Heart left ventricle (tissue), 16 donors: ENCODE measurements around the gene SERAC1. TPM values are rescaled to one million over a fixed set of nuclear protein-coding genes. Genes with fewer than 3 reads are reported as not detected.

Experiments used
- ATAC-seq, 4 donors: fragments of 200-7000 bp; cut with Tn5 transposase; one replicate each; pipeline ENCODE4 v1.9.1; 2020 to 2022; ENCODE audit warnings: moderate library complexity in 4 of 4, mild to moderate bottlenecking in 3 of 4, moderate number of reproducible peaks in 1 of 4
- DNase-seq, 5 donors: peaks; one replicate each; pipeline ENCODE4 v3.0.0-alpha.2; 2020
- H3K27ac ChIP-seq, 12 donors: fragments of 200-600 bp; sonication (generic) in 4 of 12; one replicate each; pipeline versions ENCODE4 v1.5.0 to v1.8.0; 2016 to 2022; ENCODE audit warnings: mild to moderate bottlenecking in 2 of 12
- H3K27me3 ChIP-seq, 9 donors: fragments of 200-600 bp; sonication (generic) in 2 of 9; one replicate each; pipeline versions ENCODE4 v1.5.1 to v1.8.0; 2016 to 2022; ENCODE audit warnings: mild to moderate bottlenecking in 3 of 9
- H3K36me3 ChIP-seq, 9 donors: fragments of 200-600 bp; sonication (generic) in 2 of 9; one replicate each; pipeline versions ENCODE4 v1.5.0 to v1.8.0; 2018 to 2022; ENCODE audit warnings: mild to moderate bottlenecking in 2 of 9
- H3K4me1 ChIP-seq, 12 donors: fragments of 200-600 bp; sonication (generic) in 4 of 12; one replicate each; pipeline versions ENCODE4 v1.5.0 to v1.8.0; 2016 to 2022; ENCODE audit warnings: mild to moderate bottlenecking in 3 of 12
- H3K4me3 ChIP-seq, 12 donors: fragments of 200-600 bp; sonication (generic) in 4 of 12; one replicate each; pipeline versions ENCODE4 v1.5.0 to v1.8.0; 2017 to 2022; ENCODE audit warnings: mild to moderate bottlenecking in 9 of 12, moderate library complexity in 4 of 12
- H3K9me3 ChIP-seq, 12 donors: fragments of 200-600 bp; sonication (generic) in 4 of 12; one replicate each; pipeline versions ENCODE4 v1.5.0 to v1.8.0; 2016 to 2022; ENCODE audit warnings: mild to moderate bottlenecking in 1 of 12
- POLR2A ChIP-seq, 2 donors: fragments of 450-650 bp; IDR thresholded peaks; one replicate each; pipeline ENCODE4 v1.6.1; 2017; ENCODE audit warnings: antibody characterized with exemption in 2 of 2, mild to moderate bottlenecking in 2 of 2, moderate library complexity in 2 of 2
- WGBS, 4 donors: extraction: QIAGEN DNeasy Blood & Tissue Kit in 2 of 4; methylation state at CpG; one replicate each; pipeline versions ENCODE4 v1.1.5 to v1.1.7; 2013 to 2018; 5-methylcytosine and 5-hydroxymethylcytosine counted together
- intact Hi-C, 10 donors: fragments of 100-400 bp; cut with DNase I; formaldehyde crosslinking; loops; one replicate each; pipeline versions ENCODE4 v1.11.1 to v1.14.2; 2022
- polyA plus RNA-seq, 2 donors: library from polyadenylated mRNA; stranded (reverse); fragments of 200-250 nt; gene quantifications; one replicate each; pipeline ENCODE4 v1.2.3, GENCODE V29; 2013
- total RNA-seq, 9 donors: library from RNA; depleted of rRNA in 2 of 9; stranded (reverse); fragments of >200 nt in 2 of 9; fragmentation: NEBNext Ultra II Directional in 3 of 9; extraction: Animal tissue kit (Norgen Biotek cat#: 25700) in 3 of 9; gene quantifications; one replicate each; pipeline versions ENCODE4 v1.1.0 to v1.2.4, GENCODE V29; 2016 to 2023
- TF ChIP-seq, protein P1 (sequence below), 12 donors: fragments of 200-600 bp; sonication (generic) in 4 of 12; IDR thresholded peaks; one replicate each; pipeline versions ENCODE4 v1.5.0 to v1.8.0; 2018 to 2022; ENCODE audit warnings: antibody characterized with exemption in 12 of 12, mild to moderate bottlenecking in 5 of 12
- donor health status: ischemic (EF 13 %, LVEDD 7.1; RV severe dilation, severe dysfunction).
- donor health status: healthy with polysubstance abuse.
- donor health status: DM: no; HTN: yes; CAD: no.
- donor health status: DM: no; HTN: no; CAD: no.
- donor health status: ischemic (EF 25% LVEDD 6.9; RV normal size, moderate dysfunction).
- donor health status: ischemic (EF 25% LVEDD 5.7; RV mildly dilated, moderate dysfunction).
- donor health status: healthy.
- donor health status: DM: yes; HTN: yes; CAD: no.
- donor health status: ischemic (EF 35%, LVEDD 5.7; RV mildly dilated, moderate dysfunction).
- donor health status: nonischemic (EF 11% LVEDD 7.7; RV severe dilation, severe dysfunction).
- donor health status: DM: yes; HTN: yes; CAD: no.
- donor health status: PGD.
- donor health status: ischemic (EF 29% LVEDD 5.4; RV normal size, mild dysfunction).
- donor health status: nonischemic (EF 23%, LVEDD 6.1; RV moderate dilation, normal function).

SERAC1 gene
- total and polyA plus RNA-seq, 11 donors = 1.5 to 7.0 (median 5.5) TPM

DNA sequence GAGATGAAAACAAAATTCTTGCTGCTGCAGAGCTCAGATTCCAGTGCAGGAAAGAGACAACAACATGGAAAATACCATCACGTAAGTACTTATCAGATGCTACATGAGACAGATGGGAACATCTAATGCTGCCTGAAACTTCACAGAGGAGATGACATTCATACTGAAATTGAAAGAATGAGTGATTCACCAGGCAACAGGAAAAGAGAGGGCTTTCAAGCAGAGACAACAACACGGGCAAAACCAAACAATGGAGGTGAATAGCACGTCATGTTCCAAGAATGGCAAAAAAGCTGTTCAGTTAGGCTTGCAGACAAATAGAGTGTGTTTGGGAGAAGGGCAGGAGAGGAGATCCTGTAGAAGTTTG lies 39.3 kb upstream of the SERAC1 start:
- no peak for ATAC-seq
- peaks cover 0 to 7% (median 0%) of the 10 kb centered on the region in 9 donors for H3K27me3 ChIP-seq
- intact Hi-C loops = no loop called here
- H3K4me3 ChIP-seq = no peak overlapping the region
- H3K36me3 ChIP-seq = no peaks in the 10 kb centered on the region
- H3K4me1 ChIP-seq = no peaks in the 10 kb centered on the region
- no peak for TF ChIP-seq POLR2A (IDR thresholded peaks at IDR 0.05)
- TF ChIP-seq, protein P1, sequence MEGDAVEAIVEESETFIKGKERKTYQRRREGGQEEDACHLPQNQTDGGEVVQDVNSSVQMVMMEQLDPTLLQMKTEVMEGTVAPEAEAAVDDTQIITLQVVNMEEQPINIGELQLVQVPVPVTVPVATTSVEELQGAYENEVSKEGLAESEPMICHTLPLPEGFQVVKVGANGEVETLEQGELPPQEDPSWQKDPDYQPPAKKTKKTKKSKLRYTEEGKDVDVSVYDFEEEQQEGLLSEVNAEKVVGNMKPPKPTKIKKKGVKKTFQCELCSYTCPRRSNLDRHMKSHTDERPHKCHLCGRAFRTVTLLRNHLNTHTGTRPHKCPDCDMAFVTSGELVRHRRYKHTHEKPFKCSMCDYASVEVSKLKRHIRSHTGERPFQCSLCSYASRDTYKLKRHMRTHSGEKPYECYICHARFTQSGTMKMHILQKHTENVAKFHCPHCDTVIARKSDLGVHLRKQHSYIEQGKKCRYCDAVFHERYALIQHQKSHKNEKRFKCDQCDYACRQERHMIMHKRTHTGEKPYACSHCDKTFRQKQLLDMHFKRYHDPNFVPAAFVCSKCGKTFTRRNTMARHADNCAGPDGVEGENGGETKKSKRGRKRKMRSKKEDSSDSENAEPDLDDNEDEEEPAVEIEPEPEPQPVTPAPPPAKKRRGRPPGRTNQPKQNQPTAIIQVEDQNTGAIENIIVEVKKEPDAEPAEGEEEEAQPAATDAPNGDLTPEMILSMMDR (IDR thresholded peaks at IDR 0.05) = no peak
- H3K9me3 ChIP-seq = no peaks in the 10 kb centered on the region
- WGBS, 4 donors = 60 to 70% (median 65%) methylated on average over 3 of the region's 3 CpGs
- no peak for DNase-seq
- no peak overlapping the region for H3K27ac ChIP-seq

DNA sequence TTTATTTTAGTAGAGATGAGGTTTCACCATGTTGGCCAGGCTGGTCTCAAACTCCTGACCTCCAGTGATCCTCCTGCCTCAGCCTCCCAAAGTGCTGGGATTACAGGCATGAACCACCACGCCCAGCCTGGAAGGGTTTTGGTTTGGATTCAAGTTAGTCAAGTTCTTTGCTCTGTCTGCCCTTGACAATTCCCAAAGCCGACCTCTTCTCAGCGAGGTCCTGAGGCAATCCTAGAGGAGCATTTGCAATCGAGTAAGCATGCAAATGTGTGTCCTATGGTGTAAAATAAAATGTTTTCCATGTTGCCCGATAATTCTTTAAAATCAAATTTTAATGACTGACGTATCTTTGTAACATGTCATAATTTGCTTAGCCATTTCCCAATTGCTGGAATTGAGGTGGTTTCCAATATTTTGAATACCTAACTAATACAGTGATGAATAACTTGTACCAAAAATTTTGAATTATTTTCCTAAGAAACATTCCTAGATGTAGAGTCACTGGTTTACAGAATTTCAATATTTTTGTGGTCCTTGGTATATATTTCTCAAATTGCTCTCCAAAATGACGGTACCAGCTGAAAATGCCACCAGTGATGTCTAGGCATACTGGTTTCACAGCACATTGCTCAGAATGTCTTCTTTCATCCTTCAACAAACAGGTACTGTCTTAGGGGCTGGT lies 38.8 kb upstream of the SERAC1 start:
- H3K9me3 ChIP-seq = no peaks in the 10 kb centered on the region

DNA sequence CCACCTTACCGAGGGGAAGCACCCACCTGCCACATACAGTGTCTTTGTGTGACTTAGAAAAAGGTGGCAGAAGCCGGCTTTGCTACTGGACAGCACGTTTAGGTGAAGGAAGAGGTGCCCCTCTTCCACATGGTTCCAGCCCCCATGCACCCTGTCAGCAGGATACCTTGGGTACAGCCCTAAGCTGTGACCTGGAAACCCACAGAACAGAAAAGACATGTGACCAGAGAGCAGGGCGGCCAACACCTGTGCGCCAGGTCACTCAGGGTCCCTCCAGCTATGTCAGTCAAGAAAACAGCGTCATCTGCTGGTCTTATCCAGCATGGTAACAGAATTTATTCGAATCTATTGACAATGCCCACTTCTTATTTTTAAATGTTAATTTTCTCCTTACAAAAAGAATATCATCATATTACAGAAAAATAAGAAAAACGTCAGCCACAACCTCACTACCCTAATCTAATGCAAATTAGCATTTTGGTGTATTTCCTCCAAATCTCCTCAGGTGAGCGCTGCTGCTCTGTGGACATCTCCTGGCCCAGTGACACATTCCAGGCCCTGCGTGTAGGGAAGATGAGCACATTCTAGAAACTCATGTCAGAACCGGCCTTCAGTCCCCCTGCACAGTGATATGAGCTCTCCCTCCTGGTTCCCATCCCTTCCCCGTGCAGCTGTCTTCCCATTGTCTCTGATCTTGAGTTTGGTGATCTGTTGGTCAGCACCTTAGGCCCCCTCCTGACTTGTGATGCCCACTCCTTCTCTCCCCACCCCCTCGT lies 37.3 kb upstream of the SERAC1 start:
- DNase-seq (no peak), ATAC-seq (no peak)
- Histone ChIP-seq H3K27ac (no peak overlapping the region), H3K9me3 (no peaks in the 10 kb centered on the region), H3K4me1 (no peaks in the 10 kb centered on the region), H3K27me3 (peaks cover 0 to 7% (median 0%) of the 10 kb centered on the region in 9 donors), H3K36me3 (no peaks in the 10 kb centered on the region), H3K4me3 (no peak overlapping the region)
- no peak for TF ChIP-seq POLR2A (IDR thresholded peaks at IDR 0.05)
- TF ChIP-seq, protein P1 (IDR thresholded peaks at IDR 0.05) = peak in 4 of 12 donors; percentile 9 to 25 (median 14)
- intact Hi-C loops = no loop called here
- WGBS, 4 donors = 62 to 74% (median 68%) methylated on average over 13 of the region's 13 CpGs

More for the DNA sequence above, 38.8 kb upstream of the SERAC1 start:
- H3K27ac ChIP-seq = no peak overlapping the region
- no peak for TF ChIP-seq POLR2A (IDR thresholded peaks at IDR 0.05)
- TF ChIP-seq, protein P1 (IDR thresholded peaks at IDR 0.05) = no peak
- H3K4me1 ChIP-seq = no peaks in the 10 kb centered on the region
- DNase-seq (no peak), ATAC-seq (no peak)
- H3K4me3 ChIP-seq = no peak overlapping the region
- 90 to 96% (median 93%) methylated on average over 7 of the region's 7 CpGs for WGBS, 4 donors
- intact Hi-C loops = no loop called here
- H3K27me3 ChIP-seq = peaks cover 0 to 7% (median 0%) of the 10 kb centered on the region in 9 donors
- H3K36me3 ChIP-seq = no peaks in the 10 kb centered on the region

DNA sequence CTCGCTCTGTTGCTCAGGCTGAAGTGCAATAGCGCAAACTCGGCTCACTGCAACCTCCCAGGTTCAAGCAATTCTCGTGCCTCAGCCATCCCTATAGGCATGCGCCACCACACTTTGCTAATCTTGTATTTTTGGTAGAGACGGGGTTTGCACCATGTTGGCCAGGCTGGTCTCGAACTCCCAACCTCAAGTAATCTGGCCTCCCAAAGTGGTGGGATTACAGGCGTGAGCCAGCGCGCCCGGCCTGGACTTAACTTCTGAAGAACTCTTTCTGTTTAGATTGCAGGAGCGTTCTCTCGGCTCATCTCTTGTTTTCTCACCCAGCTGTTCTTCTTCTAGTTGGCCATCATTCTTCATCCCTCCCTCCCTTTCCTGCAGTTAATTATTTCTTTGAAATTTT lies 30.4 kb upstream of the SERAC1 start:
- Histone ChIP-seq H3K36me3 (peaks cover 0 to 20% (median 4%) of the 10 kb centered on the region in 9 donors), H3K9me3 (no peaks in the 10 kb centered on the region), H3K27ac (no peak overlapping the region), H3K27me3 (no peaks in the 10 kb centered on the region), H3K4me3 (no peak overlapping the region), H3K4me1 (no peaks in the 10 kb centered on the region)
- 89 to 92% (median 91%) methylated on average over 13 of the region's 13 CpGs for whole genome bisulfite sequencing, 4 donors
- DNase-seq = no peak
- ATAC-seq = no peak
- TF ChIP-seq POLR2A (IDR thresholded peaks at IDR 0.05) = no peak
- TF ChIP-seq, protein P1 (IDR thresholded peaks at IDR 0.05) = no peak
- intact Hi-C loops = no loop called here
